Liver (tissue), 3 donors: Measurements from ENCODE around the gene PRKCH.

Experiments used
- CTCF ChIP-seq: fragments of 150-350 bp; IDR thresholded peaks from 2 replicates; pipeline ENCODE4 v1.5.1; 2017; ENCODE audit warnings: improper control_type of control experiment, low read depth, low read length; ENCODE audit not compliant: missing input control
- JUND ChIP-seq, 2 donors: IDR thresholded peaks; 2 replicates each; pipeline ENCODE4 v1.6.1; 2016; ENCODE audit warnings: antibody characterized with exemption in 2 of 2
- RAD21 ChIP-seq, 2 donors: IDR thresholded peaks; 2 replicates each; pipeline ENCODE4 v1.6.1; 2016; ENCODE audit warnings: antibody characterized with exemption in 2 of 2, mild to moderate bottlenecking in 2 of 2
- donor health status: healthy.
- donor health status: healthy.

GRCh38 chr14:61444215-61444768 is 122.9 kb downstream of the PRKCH start:
- TF ChIP-seq JUND (IDR thresholded peaks at IDR 0.05) = no peak
- TF ChIP-seq RAD21 (IDR thresholded peaks at IDR 0.05) = no peak
- no peak for TF ChIP-seq CTCF
